ENCODE results near the gene TNFRSF4. TPM values are rescaled to one million over a fixed set of nuclear protein-coding genes. Genes with fewer than 3 reads are reported as not detected.

Gene TNFRSF4
- total and polyA plus RNA-seq, 2 of the 13 experiments (the other 11 are each of a cell fraction or from before 2014, with no cell fraction given) = not detected

GRCh38 chr1:1241588-1242219 is 27.8 kb upstream of the TNFRSF4 start:
- intact Hi-C loops (cut with micrococcal nuclease; ENCODE audit: unreplicated experiment) = no loop called here
- DNase-seq (ENCODE audit: low spot score) = no peak
- H3K36me3 ChIP-seq (replicated peaks in 1 of 2; ENCODE audit: control insufficient read depth in 1 of 2, insufficient read depth in 2 of 2, low read length in 2 of 2) = no peaks in the 10 kb centered on the region
- H3K27me3 ChIP-seq (ENCODE audit: control insufficient read depth in 1 of 2, insufficient read depth in 2 of 2, low read length in 2 of 2) = no peaks in the 10 kb centered on the region; a peak in 1 of 5 replicates
- no peak overlapping the region for H3K27ac ChIP-seq (ENCODE audit: extremely low read length, insufficient read depth, low read length)
- H3K79me2 ChIP-seq (ENCODE audit: insufficient read depth, low read length) = no peaks in the 10 kb centered on the region
- WGBS (ENCODE audit: low lambda C conversion rate) = 81% methylated on average over 9 of the region's 26 CpGs
- H3K9ac ChIP-seq (ENCODE audit: insufficient read depth, low read depth, low read length) = no peak overlapping the region
- no TSS peak for BruUV-seq (replicated peaks)
- H3K9me3 ChIP-seq (ENCODE audit: low read length) = no peaks in the 10 kb centered on the region
- no peak overlapping the region for H2AFZ ChIP-seq (ENCODE audit: low read length)
- CTCF ChIA-PET (ENCODE audit: low intra/inter-chr PET ratio, low total read pairs) = no interaction called here
- TF ChIP-seq ZFP82 (CRISPR knock-in tag; IDR thresholded peaks at IDR 0.05; ENCODE audit: borderline replicate concordance) (no peak), ZNF547 (CRISPR knock-in tag; IDR thresholded peaks at IDR 0.05) (no peak), KLF11 (CRISPR knock-in tag; IDR thresholded peaks at IDR 0.05) (no peak), SRSF1 (optimal IDR thresholded peaks at IDR 0.05; ENCODE audit: low read depth, low read length) (peak; percentile 19), NFE2L1 (CRISPR knock-in tag; IDR thresholded peaks at IDR 0.05; ENCODE audit: borderline replicate concordance) (no peak), IKZF1 (IDR thresholded peaks at IDR 0.05) (no peak), MBD4 (IDR thresholded peaks at IDR 0.05; ENCODE audit: borderline replicate concordance, low read length) (no peak)
- TF ChIP-seq, protein P1, sequence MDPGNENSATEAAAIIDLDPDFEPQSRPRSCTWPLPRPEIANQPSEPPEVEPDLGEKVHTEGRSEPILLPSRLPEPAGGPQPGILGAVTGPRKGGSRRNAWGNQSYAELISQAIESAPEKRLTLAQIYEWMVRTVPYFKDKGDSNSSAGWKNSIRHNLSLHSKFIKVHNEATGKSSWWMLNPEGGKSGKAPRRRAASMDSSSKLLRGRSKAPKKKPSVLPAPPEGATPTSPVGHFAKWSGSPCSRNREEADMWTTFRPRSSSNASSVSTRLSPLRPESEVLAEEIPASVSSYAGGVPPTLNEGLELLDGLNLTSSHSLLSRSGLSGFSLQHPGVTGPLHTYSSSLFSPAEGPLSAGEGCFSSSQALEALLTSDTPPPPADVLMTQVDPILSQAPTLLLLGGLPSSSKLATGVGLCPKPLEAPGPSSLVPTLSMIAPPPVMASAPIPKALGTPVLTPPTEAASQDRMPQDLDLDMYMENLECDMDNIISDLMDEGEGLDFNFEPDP (CRISPR knock-in tag; conservative IDR thresholded peaks at IDR 0.05) = 0 out of 2 replicates have a peak, but pooled peaks have one; percentile 7
- TF ChIP-seq, protein P2, sequence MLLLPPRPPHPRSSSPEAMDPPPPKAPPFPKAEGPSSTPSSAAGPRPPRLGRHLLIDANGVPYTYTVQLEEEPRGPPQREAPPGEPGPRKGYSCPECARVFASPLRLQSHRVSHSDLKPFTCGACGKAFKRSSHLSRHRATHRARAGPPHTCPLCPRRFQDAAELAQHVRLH (CRISPR knock-in tag; IDR thresholded peaks at IDR 0.05; ENCODE audit: borderline replicate concordance, low read depth) = no peak
- no peak for FAIRE-seq
- H3K4me1 ChIP-seq (ENCODE audit: insufficient read depth, low read length) = peaks cover 52% of the 10 kb centered on the region
- no peak for ATAC-seq
- H4K20me1 ChIP-seq (ENCODE audit: insufficient read depth, low read length) = no peaks in the 10 kb centered on the region
- in situ Hi-C loops (cut with HindIII; ENCODE audit: extremely low pct_ligation_motif_present, low pct_unique_long_range_greater_than_20kb) = no loop called here
- no peak overlapping the region; a peak in 1 of 6 replicates for H3K4me3 ChIP-seq (replicated peaks in 1 of 3; ENCODE audit: insufficient read depth in 1 of 3, low read depth in 2 of 3, low read length in 3 of 3)
- POLR2A ChIA-PET = no interaction called here
- peak overlapping the region; percentile 80; the same call in 1 of the 2 replicates for H3K4me2 ChIP-seq (ENCODE audit: low read depth, low read length)
